ENCODE data around the gene ENKD1.

The ENKD1 gene

DNA sequence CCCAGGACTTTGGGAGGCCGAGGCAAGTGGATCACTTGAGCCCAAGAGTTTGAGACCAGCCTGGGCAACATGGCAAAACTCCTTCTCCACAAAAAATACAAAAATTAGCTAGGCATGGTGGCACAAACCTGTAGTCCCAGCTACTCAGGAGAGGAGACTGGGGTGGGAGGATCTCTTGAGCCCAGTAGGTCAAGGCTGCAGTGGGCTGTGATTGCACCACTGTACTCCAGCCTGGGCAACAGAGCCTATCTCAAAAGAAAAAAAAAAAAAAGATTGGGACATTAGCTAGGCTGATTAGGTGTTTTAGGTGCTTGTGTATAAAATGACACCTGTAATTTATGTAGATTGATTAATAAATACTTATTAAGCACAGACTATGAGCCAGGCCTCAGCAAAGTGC, 42.5 kb upstream of the ENKD1 start:
- no peak for TF ChIP-seq CEBPB (IDR thresholded peaks at IDR 0.05)
- no peak for TF ChIP-seq EP300 (IDR thresholded peaks at IDR 0.05; ENCODE audit: borderline replicate concordance)
- TF ChIP-seq ZBTB7A (IDR thresholded peaks at IDR 0.05; ENCODE audit: low read depth), result no peak
- no peak for TF ChIP-seq TCF12 (IDR thresholded peaks at IDR 0.05; ENCODE audit: low read depth)
- TF ChIP-seq, protein P1, sequence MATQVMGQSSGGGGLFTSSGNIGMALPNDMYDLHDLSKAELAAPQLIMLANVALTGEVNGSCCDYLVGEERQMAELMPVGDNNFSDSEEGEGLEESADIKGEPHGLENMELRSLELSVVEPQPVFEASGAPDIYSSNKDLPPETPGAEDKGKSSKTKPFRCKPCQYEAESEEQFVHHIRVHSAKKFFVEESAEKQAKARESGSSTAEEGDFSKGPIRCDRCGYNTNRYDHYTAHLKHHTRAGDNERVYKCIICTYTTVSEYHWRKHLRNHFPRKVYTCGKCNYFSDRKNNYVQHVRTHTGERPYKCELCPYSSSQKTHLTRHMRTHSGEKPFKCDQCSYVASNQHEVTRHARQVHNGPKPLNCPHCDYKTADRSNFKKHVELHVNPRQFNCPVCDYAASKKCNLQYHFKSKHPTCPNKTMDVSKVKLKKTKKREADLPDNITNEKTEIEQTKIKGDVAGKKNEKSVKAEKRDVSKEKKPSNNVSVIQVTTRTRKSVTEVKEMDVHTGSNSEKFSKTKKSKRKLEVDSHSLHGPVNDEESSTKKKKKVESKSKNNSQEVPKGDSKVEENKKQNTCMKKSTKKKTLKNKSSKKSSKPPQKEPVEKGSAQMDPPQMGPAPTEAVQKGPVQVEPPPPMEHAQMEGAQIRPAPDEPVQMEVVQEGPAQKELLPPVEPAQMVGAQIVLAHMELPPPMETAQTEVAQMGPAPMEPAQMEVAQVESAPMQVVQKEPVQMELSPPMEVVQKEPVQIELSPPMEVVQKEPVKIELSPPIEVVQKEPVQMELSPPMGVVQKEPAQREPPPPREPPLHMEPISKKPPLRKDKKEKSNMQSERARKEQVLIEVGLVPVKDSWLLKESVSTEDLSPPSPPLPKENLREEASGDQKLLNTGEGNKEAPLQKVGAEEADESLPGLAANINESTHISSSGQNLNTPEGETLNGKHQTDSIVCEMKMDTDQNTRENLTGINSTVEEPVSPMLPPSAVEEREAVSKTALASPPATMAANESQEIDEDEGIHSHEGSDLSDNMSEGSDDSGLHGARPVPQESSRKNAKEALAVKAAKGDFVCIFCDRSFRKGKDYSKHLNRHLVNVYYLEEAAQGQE (IDR thresholded peaks at IDR 0.05; ENCODE audit: low read depth), result no peak
- no peak for TF ChIP-seq EGR1 (IDR thresholded peaks at IDR 0.05)
- TF ChIP-seq FOXM1 (IDR thresholded peaks at IDR 0.05; ENCODE audit: borderline replicate concordance, low read depth), result no peak
- TF ChIP-seq, protein P2, sequence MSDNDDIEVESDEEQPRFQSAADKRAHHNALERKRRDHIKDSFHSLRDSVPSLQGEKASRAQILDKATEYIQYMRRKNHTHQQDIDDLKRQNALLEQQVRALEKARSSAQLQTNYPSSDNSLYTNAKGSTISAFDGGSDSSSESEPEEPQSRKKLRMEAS (IDR thresholded peaks at IDR 0.05), result no peak
- TF ChIP-seq TEAD4 (IDR thresholded peaks at IDR 0.05), result no peak
- no peak for TF ChIP-seq YY1 (IDR thresholded peaks at IDR 0.05; ENCODE audit: low read depth)
- TF ChIP-seq CREB1 (IDR thresholded peaks at IDR 0.05; ENCODE audit: low read depth), result no peak

DNA sequence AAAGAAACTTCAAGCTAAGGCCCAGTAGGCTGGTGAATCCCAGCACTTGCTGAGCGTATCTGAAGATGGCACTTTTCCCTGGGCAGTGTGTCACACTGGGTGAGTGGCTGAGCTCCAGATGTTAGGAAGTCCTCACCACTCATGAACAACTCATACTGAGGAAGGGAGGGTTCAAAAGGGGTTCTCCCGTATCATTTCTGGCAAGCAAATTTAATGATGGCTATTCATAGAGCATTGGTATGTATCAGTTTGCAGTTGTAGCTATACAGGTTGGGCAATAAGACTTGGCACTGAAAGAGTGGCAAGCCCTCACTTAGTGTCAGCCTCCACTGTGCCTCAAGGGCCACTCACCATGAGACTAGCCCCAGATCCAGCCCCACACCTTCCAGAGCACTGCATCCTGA, 41.8 kb upstream of the ENKD1 start:
- TF ChIP-seq, protein P3, sequence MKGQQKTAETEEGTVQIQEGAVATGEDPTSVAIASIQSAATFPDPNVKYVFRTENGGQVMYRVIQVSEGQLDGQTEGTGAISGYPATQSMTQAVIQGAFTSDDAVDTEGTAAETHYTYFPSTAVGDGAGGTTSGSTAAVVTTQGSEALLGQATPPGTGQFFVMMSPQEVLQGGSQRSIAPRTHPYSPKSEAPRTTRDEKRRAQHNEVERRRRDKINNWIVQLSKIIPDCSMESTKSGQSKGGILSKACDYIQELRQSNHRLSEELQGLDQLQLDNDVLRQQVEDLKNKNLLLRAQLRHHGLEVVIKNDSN (IDR thresholded peaks at IDR 0.05), result no peak
- TF ChIP-seq ZBTB7A (IDR thresholded peaks at IDR 0.05; ENCODE audit: low read depth) (no peak), TEAD4 (IDR thresholded peaks at IDR 0.05) (no peak), FOXM1 (IDR thresholded peaks at IDR 0.05; ENCODE audit: borderline replicate concordance, low read depth) (no peak), TAF1 (IDR thresholded peaks at IDR 0.05; ENCODE audit: low read depth) (no peak), RAD21 (IDR thresholded peaks at IDR 0.05; ENCODE audit: low read depth) (no peak)
- TF ChIP-seq, protein P1 (IDR thresholded peaks at IDR 0.05; ENCODE audit: low read depth), result no peak

DNA sequence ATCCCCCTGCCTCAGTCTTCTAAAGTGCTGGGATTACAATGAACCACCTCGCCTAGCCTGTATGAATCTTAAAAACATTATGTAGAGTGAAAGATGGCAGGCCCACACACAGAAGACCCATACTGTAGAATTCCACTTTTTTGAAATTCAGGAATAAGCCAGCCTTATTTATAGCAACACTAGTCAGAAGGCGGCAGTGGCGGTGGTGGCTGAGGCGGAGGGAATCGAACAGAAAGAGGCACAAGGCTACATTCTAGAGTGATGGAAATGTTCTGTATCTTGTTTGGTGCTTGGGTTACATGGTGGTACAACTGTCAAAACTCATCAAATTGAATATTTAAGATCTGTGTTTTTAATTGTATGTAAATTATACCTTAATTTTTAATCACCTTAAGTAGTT, 41.2 kb upstream of the ENKD1 start:
- TF ChIP-seq, protein P2 (IDR thresholded peaks at IDR 0.05), result no peak
- TF ChIP-seq TAF1 (IDR thresholded peaks at IDR 0.05; ENCODE audit: low read depth) (no peak), EP300 (IDR thresholded peaks at IDR 0.05; ENCODE audit: borderline replicate concordance) (no peak), ZBTB7A (IDR thresholded peaks at IDR 0.05; ENCODE audit: low read depth) (no peak), FOXM1 (IDR thresholded peaks at IDR 0.05; ENCODE audit: borderline replicate concordance, low read depth) (no peak)

DNA sequence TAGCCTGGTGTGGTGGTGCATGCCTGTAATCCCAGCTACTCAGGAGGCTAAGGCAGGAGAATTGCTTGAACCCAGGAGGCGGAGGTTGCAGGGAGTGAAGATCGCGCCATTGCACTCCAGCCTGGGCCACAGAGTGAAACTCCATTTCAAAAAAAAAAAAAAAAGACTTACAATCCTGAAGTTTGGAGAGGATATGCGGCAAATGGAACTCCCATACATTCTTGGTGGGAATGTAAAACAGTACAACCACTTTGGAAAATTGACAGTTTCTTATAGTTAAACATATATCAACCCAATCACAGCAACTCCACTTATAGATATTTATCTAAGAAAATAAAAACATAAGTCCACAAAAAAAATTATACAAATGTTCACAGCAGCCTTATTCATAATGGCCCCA, 40.7 kb upstream of the ENKD1 start:
- TF ChIP-seq CREB1 (IDR thresholded peaks at IDR 0.05; ENCODE audit: low read depth) (no peak), EGR1 (IDR thresholded peaks at IDR 0.05) (no peak), TEAD4 (IDR thresholded peaks at IDR 0.05) (no peak), ZBTB7A (IDR thresholded peaks at IDR 0.05; ENCODE audit: low read depth) (no peak), FOXM1 (IDR thresholded peaks at IDR 0.05; ENCODE audit: borderline replicate concordance, low read depth) (no peak), TCF12 (IDR thresholded peaks at IDR 0.05; ENCODE audit: low read depth) (no peak)

DNA sequence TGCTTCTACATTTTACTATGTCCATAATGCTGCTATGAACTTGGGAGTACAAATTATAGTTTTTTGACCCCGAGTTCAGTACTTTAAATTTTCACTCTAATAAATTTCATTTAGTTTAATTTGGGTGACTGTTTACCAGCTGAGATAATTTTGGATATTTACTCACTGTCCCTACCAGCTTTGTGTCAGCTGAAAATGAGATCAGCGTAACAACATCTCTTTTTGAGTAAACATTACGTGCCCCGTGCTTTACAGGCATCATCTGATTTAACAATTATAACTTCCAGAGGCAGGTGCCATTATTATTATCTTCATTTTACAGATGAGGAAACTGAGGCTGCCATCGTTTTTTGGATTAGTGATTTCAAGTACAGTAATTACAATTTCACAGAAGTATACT, 37.6 kb upstream of the ENKD1 start:
- TF ChIP-seq, protein P1 (IDR thresholded peaks at IDR 0.05; ENCODE audit: low read depth), result no peak
- TF ChIP-seq TEAD4 (IDR thresholded peaks at IDR 0.05) (no peak), RAD21 (IDR thresholded peaks at IDR 0.05; ENCODE audit: low read depth) (no peak), TAF1 (IDR thresholded peaks at IDR 0.05; ENCODE audit: low read depth) (no peak), EGR1 (IDR thresholded peaks at IDR 0.05) (no peak), EP300 (IDR thresholded peaks at IDR 0.05; ENCODE audit: borderline replicate concordance) (no peak), YY1 (IDR thresholded peaks at IDR 0.05; ENCODE audit: low read depth) (no peak), CREB1 (IDR thresholded peaks at IDR 0.05; ENCODE audit: low read depth) (no peak), CEBPB (IDR thresholded peaks at IDR 0.05) (no peak), TCF12 (IDR thresholded peaks at IDR 0.05; ENCODE audit: low read depth) (no peak), ZBTB7A (IDR thresholded peaks at IDR 0.05; ENCODE audit: low read depth) (no peak)
